WTC11 (cell line): ENCODE results near the gene CDCA5. TPM values are rescaled to one million over a fixed set of nuclear protein-coding genes. Genes with fewer than 3 reads are reported as not detected.

Experiments used
- ATAC-seq: fragments of 200-7000 bp; cut with Tn5 transposase; 2 replicates; pipeline ENCODE4 v1.10.0; 2021; ENCODE audit warnings: mild to moderate bottlenecking, moderate library complexity
- CTCF ChIA-PET: fragments of 300-600 bp; sonication (Branson Sonifier 250); formaldehyde crosslinking; loops from one replicate; lab custom pipeline; 2021; ENCODE audit warnings: antibody characterized with exemption; lab: Charles Lee
- POLR2A ChIA-PET: fragments of 350-600 bp; sonication (Branson Sonifier 250); formaldehyde crosslinking; loops from one replicate; lab custom pipeline; 2021; ENCODE audit warnings: antibody characterized with exemption; lab: Charles Lee
- DNase-seq: peaks from one replicate; pipeline ENCODE4 v3.0.0; 2021; ENCODE audit warnings: low spot score
- H3K27ac Mint-ChIP-seq: 2 replicates; pipeline ENCODE4 v1.8.0; 2021; ENCODE audit warnings: mixed read lengths
- H3K27me3 Mint-ChIP-seq: 2 replicates; pipeline ENCODE4 v1.8.0; 2021; ENCODE audit warnings: low read depth, mild to moderate bottlenecking, moderate library complexity, mixed read lengths
- H3K36me3 Mint-ChIP-seq: 2 replicates; pipeline ENCODE4 v1.8.0; 2021; ENCODE audit warnings: mixed read lengths
- H3K4me1 Mint-ChIP-seq: 2 replicates; pipeline ENCODE4 v1.8.0; 2022; ENCODE audit warnings: mixed read lengths
- H3K4me3 Mint-ChIP-seq: 2 replicates; pipeline ENCODE4 v1.8.0; 2021; ENCODE audit warnings: mild to moderate bottlenecking, moderate library complexity, mixed read lengths
- H3K9me3 Mint-ChIP-seq: 2 replicates; pipeline ENCODE4 v1.8.0; 2021; ENCODE audit warnings: mixed read lengths
- ELF4 ChIP-seq: sonication (generic); formaldehyde crosslinking; IDR thresholded peaks from 2 replicates; pipeline ENCODE4 v1.8.1; 2022; ENCODE audit warnings: low read depth, mild to moderate bottlenecking, moderate library complexity, missing genetic modification reagents
- EMX1 ChIP-seq: fragments of 250-450 bp; sonication (Bioruptor Pico); IDR thresholded peaks from 2 replicates; pipeline ENCODE4 v1.8.0; 2021; ENCODE audit warnings: mild to moderate bottlenecking
- ETV6 ChIP-seq: sonication (generic); formaldehyde crosslinking; IDR thresholded peaks from 2 replicates; pipeline ENCODE4 v1.8.1; 2022; ENCODE audit warnings: mild to moderate bottlenecking, missing genetic modification reagents
- FOXJ3 ChIP-seq: sonication (generic); formaldehyde crosslinking; IDR thresholded peaks from 2 replicates; pipeline ENCODE4 v1.9.0; 2021; ENCODE audit warnings: missing genetic modification reagents, mild to moderate bottlenecking, borderline replicate concordance
- FOXP1 ChIP-seq: sonication (generic); formaldehyde crosslinking; IDR thresholded peaks from 2 replicates; pipeline ENCODE4 v1.8.0; 2022; ENCODE audit warnings: missing genetic modification reagents, mild to moderate bottlenecking, moderate library complexity, borderline replicate concordance
- KAT7 ChIP-seq: sonication (generic); formaldehyde crosslinking; IDR thresholded peaks from 2 replicates; pipeline ENCODE4 v1.8.1; 2023; ENCODE audit warnings: missing genetic modification reagents, mild to moderate bottlenecking, borderline replicate concordance
- NR3C1 ChIP-seq: sonication (generic); formaldehyde crosslinking; conservative IDR thresholded peaks from 2 replicates; pipeline ENCODE4 v1.8.1; 2023; ENCODE audit warnings: low read depth, mild to moderate bottlenecking, missing genetic modification reagents
- OVOL2 ChIP-seq: fragments of 250-450 bp; sonication (Bioruptor Pico); IDR thresholded peaks from 2 replicates; pipeline ENCODE4 v1.9.0; 2021; ENCODE audit warnings: mild to moderate bottlenecking, borderline replicate concordance
- TEAD1 ChIP-seq: sonication (generic); formaldehyde crosslinking; IDR thresholded peaks from 2 replicates; pipeline ENCODE4 v1.8.0; 2022; ENCODE audit warnings: mild to moderate bottlenecking, missing genetic modification reagents
- microRNA-seq: library from miRNA; unstranded; fragments of <30 nt; microRNA quantifications from one replicate; pipeline ENCODE4 v1.2.0, GENCODE V29; 2022; ENCODE audit warnings: borderline number of aligned reads
- total RNA-seq: library from RNA; stranded (reverse); gene quantifications from 3 replicates; pipeline ENCODE4 v1.2.3, GENCODE V29; 2021
- TF ChIP-seq, protein P1 (sequence below): sonication (generic); formaldehyde crosslinking; IDR thresholded peaks from 2 replicates; pipeline ENCODE4 v1.8.1; 2023; ENCODE audit warnings: mild to moderate bottlenecking, missing genetic modification reagents, moderate library complexity

The CDCA5 gene
- total RNA-seq, 1 experiment from 2014 or later, result 95.9 TPM

DNA sequence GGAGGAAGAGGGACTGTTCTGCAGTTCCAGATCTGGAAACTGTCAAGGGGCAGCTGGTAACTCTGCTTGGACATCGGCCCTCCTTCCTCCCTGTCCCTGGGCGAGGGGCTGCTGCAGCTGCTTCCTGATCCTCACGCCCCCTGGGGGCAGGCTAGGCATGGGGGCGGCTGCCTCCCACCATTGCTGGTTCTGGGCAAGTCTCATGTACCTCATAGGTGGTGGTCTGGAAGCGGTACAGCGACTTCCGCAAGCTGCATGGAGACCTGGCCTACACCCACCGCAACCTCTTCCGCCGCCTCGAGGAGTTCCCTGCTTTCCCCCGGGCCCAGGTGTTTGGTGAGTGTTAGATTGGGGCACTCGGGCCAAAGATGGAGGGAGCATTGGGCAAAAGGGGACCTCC is 51.6 kb downstream of the CDCA5 start:
- Mint-ChIP-seq H3K27ac (no peak overlapping the region), H3K4me1 (peaks cover 5% of the 10 kb centered on the region), H3K9me3 (no peaks in the 10 kb centered on the region), H3K36me3 (no peaks in the 10 kb centered on the region), H3K27me3 (no peaks in the 10 kb centered on the region; the same call in 1 of the 2 replicates)
- no peak for ATAC-seq
- CTCF ChIA-PET, result interaction anchor here (0.5 to 0.9 kb wide), 3 partner anchors 19 to 35 kb away, joined by 3 to 5 read pairs (median 3); partner anchors contain the start of gene BATF2
- DNase-seq, result no peak
- no peak for TF ChIP-seq NR3C1 (CRISPR knock-in tag)
- TF ChIP-seq EMX1 (CRISPR knock-in tag), result no peak
- no peak for TF ChIP-seq FOXP1 (CRISPR knock-in tag)
- TF ChIP-seq OVOL2 (CRISPR knock-in tag), result no peak
- TF ChIP-seq, protein P1, sequence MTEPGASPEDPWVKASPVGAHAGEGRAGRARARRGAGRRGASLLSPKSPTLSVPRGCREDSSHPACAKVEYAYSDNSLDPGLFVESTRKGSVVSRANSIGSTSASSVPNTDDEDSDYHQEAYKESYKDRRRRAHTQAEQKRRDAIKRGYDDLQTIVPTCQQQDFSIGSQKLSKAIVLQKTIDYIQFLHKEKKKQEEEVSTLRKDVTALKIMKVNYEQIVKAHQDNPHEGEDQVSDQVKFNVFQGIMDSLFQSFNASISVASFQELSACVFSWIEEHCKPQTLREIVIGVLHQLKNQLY, result no peak
- TF ChIP-seq FOXJ3 (CRISPR knock-in tag), result no peak
- TF ChIP-seq ETV6 (CRISPR knock-in tag), result no peak
- TF ChIP-seq ELF4 (CRISPR knock-in tag), result no peak
- no peak for TF ChIP-seq TEAD1 (CRISPR knock-in tag)
- no peak for TF ChIP-seq KAT7 (CRISPR knock-in tag)
- TF ChIP-seq, all 79 proteins: peak for 0
- POLR2A ChIA-PET, result no interaction called here
- no peak overlapping the region for H3K4me3 Mint-ChIP-seq

Small RNAs within 50 kb of the gene (microRNA-seq; reads per million reads assigned to microRNA genes)
- gene MIR6751, result 1.0 reads per million

Other genes starting within 250 kb of the CDCA5 start
- 14.9 to 21.6 TPM (median 17.3 TPM) in 3 replicates for gene CDC42BPG, start 239.4 kb downstream of the CDCA5 start, total RNA-seq
- 29.9 to 38.1 TPM (median 35.2 TPM) in 3 replicates for gene EHD1, start 205.4 kb downstream of the CDCA5 start, total RNA-seq
- 25.2 to 31.4 TPM (median 27.6 TPM) in 3 replicates for gene ATG2A, start 166.8 kb downstream of the CDCA5 start, total RNA-seq
- 8.7 to 10.2 TPM (median 9.1 TPM) in 3 replicates for gene PPP2R5B, start 159.4 kb downstream of the CDCA5 start, total RNA-seq
- gene GPHA2, start 148.1 kb downstream of the CDCA5 start, total RNA-seq, result 1.0 to 1.6 TPM (median 1.6 TPM) in 3 replicates
- gene MAJIN, start 111.9 kb downstream of the CDCA5 start, total RNA-seq, result not detected in 3 replicates
- 1.3 to 3.2 TPM (median 2.2 TPM) in 3 replicates for gene BATF2, start 87.1 kb downstream of the CDCA5 start, total RNA-seq
- gene ARL2, start 69.9 kb downstream of the CDCA5 start, total RNA-seq, result 171 to 248 TPM (median 235 TPM) in 3 replicates
- gene SNX15, start 56.6 kb downstream of the CDCA5 start, total RNA-seq, result 16.7 to 19.6 TPM (median 17.6 TPM) in 3 replicates
- 22.2 to 26.2 TPM (median 22.8 TPM) in 3 replicates for gene SAC3D1, start 42.8 kb downstream of the CDCA5 start, total RNA-seq
- gene NAALADL1, start 25.5 kb downstream of the CDCA5 start, total RNA-seq, result 4.5 to 6.1 TPM (median 5.9 TPM) in 3 replicates
- 32.2 to 33.8 TPM (median 32.8 TPM) in 3 replicates for gene ZFPL1, start 182 bp upstream of the CDCA5 start, total RNA-seq
- gene VPS51, start 12.2 kb upstream of the CDCA5 start, total RNA-seq, result 122 to 136 TPM (median 123 TPM) in 3 replicates
- 63.8 to 74.9 TPM (median 71.5 TPM) in 3 replicates for gene TM7SF2, start 27.8 kb upstream of the CDCA5 start, total RNA-seq
- 15.9 to 18.3 TPM (median 16.7 TPM) in 3 replicates for gene ZNHIT2, start 33.7 kb upstream of the CDCA5 start, total RNA-seq
- 951 to 991 TPM (median 985 TPM) in 3 replicates for gene FAU, start 38.1 kb upstream of the CDCA5 start, total RNA-seq
- 51.3 to 55.9 TPM (median 53.3 TPM) in 3 replicates for gene MRPL49, start 38.3 kb upstream of the CDCA5 start, total RNA-seq
- gene SYVN1, start 50.5 kb upstream of the CDCA5 start, total RNA-seq, result 27.6 to 34.8 TPM (median 31.8 TPM) in 3 replicates
- 0.27 to 0.35 TPM (median 0.32 TPM) in 3 replicates for gene SPDYC, start 86.2 kb upstream of the CDCA5 start, total RNA-seq
- 204 to 257 TPM (median 218 TPM) in 3 replicates for gene CAPN1, start 97.9 kb upstream of the CDCA5 start, total RNA-seq
- 26.9 to 35.6 TPM (median 28.5 TPM) in 3 replicates for gene POLA2, start 177.9 kb upstream of the CDCA5 start, total RNA-seq
- 11.0 to 15.2 TPM (median 11.5 TPM) in 3 replicates for gene CDC42EP2, start 230.8 kb upstream of the CDCA5 start, total RNA-seq
- gene DPF2, start 249.8 kb upstream of the CDCA5 start, total RNA-seq, result 59.0 to 71.0 TPM (median 66.3 TPM) in 3 replicates